BJ (cell line): ENCODE measurements around the gene BLCAP. TPM values are rescaled to one million over a fixed set of nuclear protein-coding genes. Genes with fewer than 3 reads are reported as not detected.

ENCODE experiments used
- CTCF ChIA-PET: fragments of 350-600 bp; formaldehyde crosslinking; extraction: SDS; loops from one replicate; lab custom pipeline; 2021; ENCODE audit warnings: antibody characterized with exemption, inconsistent platforms; lab: Yijun Ruan, JAX
- POLR2A ChIA-PET: fragments of 300-600 bp; sonication (Branson Sonifier 250); formaldehyde crosslinking; extraction: SDS; loops from one replicate; lab custom pipeline; 2021; ENCODE audit warnings: antibody characterized with exemption; lab: Charles Lee
- DNase-seq: peaks from one replicate; pipeline ENCODE4 v3.0.0-alpha.2; 2011; ENCODE audit warnings: low read depth
- H3K27me3 ChIP-seq: 2 replicates; pipeline ENCODE4 v1.6.0; 2011; ENCODE audit warnings: low read length; ENCODE audit not compliant: control insufficient read depth, insufficient read depth
- H3K36me3 ChIP-seq: 2 replicates; pipeline ENCODE4 v1.5.1; 2011; ENCODE audit warnings: low read length; ENCODE audit not compliant: control insufficient read depth, insufficient read depth
- H3K4me3 ChIP-seq: 2 replicates; pipeline ENCODE4 v1.5.1; 2011; ENCODE audit warnings: low read depth, mild to moderate bottlenecking, control low read depth, low read length
- CTCF ChIP-seq: IDR thresholded peaks from 2 replicates; pipeline ENCODE4 v1.5.1; 2011; ENCODE audit warnings: low read depth, mild to moderate bottlenecking, control low read depth, inconsistent platforms, low read length, moderate library complexity; ENCODE audit not compliant: insufficient read depth
- polyA plus RNA-seq: library from polyadenylated mRNA; depleted of rRNA; stranded (reverse); fragments of >200 nt; gene quantifications from 2 replicates; pipeline ENCODE4 v1.2.3, GENCODE V29; 2011

The BLCAP gene
- polyA plus RNA-seq, 1 experiment = 98.7 TPM

GRCh38 chr20:37540001-37540400 is 12.3 kb upstream of the BLCAP start:
- CTCF ChIA-PET = interaction anchor here (1.6 to 3.1 kb wide), 2 partner anchors 260 to 345 kb away, joined by 4 to 11 read pairs; no protein-coding TSS in a partner anchor
- no peak for TF ChIP-seq CTCF
- DNase-seq = no peak

GRCh38 chr20:37539424-37539823 is 11.7 kb upstream of the BLCAP start:
- no peak overlapping the region for H3K4me3 ChIP-seq
- ChIA-PET CTCF (interaction anchor here (1.3 to 3.1 kb wide), 3 partner anchors 257 to 344 kb away, joined by 4 to 11 read pairs (median 6); no protein-coding TSS in a partner anchor), POLR2A (no interaction called here)
- no peak for TF ChIP-seq CTCF
- DNase-seq = no peak
- H3K27me3 ChIP-seq = peaks cover 2% of the 10 kb centered on the region; the same call in 1 of the 2 replicates
- no peaks in the 10 kb centered on the region for H3K36me3 ChIP-seq

More at GRCh38 chr20:37540001-37540400, 12.3 kb upstream of the BLCAP start:
- H3K4me3 ChIP-seq = no peak overlapping the region
- no peaks in the 10 kb centered on the region for H3K36me3 ChIP-seq
- POLR2A ChIA-PET = no interaction called here
- peaks cover 2% of the 10 kb centered on the region; the same call in 1 of the 2 replicates for H3K27me3 ChIP-seq

- H3K4me3 ChIP-seq = no peak overlapping the region
- CTCF ChIA-PET = interaction anchor here (0.7 to 3.1 kb wide), 7 partner anchors 17 to 343 kb away, joined by 3 to 11 read pairs (median 5); no protein-coding TSS in a partner anchor
- no peak for TF ChIP-seq CTCF
- H3K27me3 ChIP-seq = peaks cover 2% of the 10 kb centered on the region; the same call in 1 of the 2 replicates
- no peak for DNase-seq
- H3K36me3 ChIP-seq = no peaks in the 10 kb centered on the region
- POLR2A ChIA-PET = interaction anchor here (0.8 kb wide), 1 partner anchor 243 kb away, joined by 4 read pairs; no protein-coding TSS in a partner anchor
These were observed 10.3 kb upstream of the BLCAP start for GRCh38 chr20:37538003-37538402.

GRCh38 chr20:37537505-37537904 is 9.8 kb upstream of the BLCAP start:
- H3K36me3 ChIP-seq = no peaks in the 10 kb centered on the region
- no peak for TF ChIP-seq CTCF
- peaks cover 2% of the 10 kb centered on the region; the same call in 1 of the 2 replicates for H3K27me3 ChIP-seq
- no peak overlapping the region for H3K4me3 ChIP-seq
- no peak for DNase-seq
- CTCF ChIA-PET = interaction anchor here (1.2 to 3.1 kb wide), 6 partner anchors 154 to 342 kb away, joined by 3 to 11 read pairs (median 6); no protein-coding TSS in a partner anchor
- POLR2A ChIA-PET = interaction anchor here (0.8 kb wide), 1 partner anchor 243 kb away, joined by 4 read pairs; no protein-coding TSS in a partner anchor

- Histone ChIP-seq H3K36me3 (no peaks in the 10 kb centered on the region), H3K27me3 (peaks cover 2% of the 10 kb centered on the region; the same call in 1 of the 2 replicates), H3K4me3 (no peak overlapping the region)
- DNase-seq = no peak
- no peak for TF ChIP-seq CTCF
- ChIA-PET POLR2A (no interaction called here), CTCF (interaction anchor here (0.7 to 7.1 kb wide), 14 partner anchors 151 to 345 kb away, joined by 3 to 74 read pairs (median 4); no protein-coding TSS in a partner anchor)
These were observed 7.9 kb upstream of the BLCAP start for GRCh38 chr20:37535443-37536132.
